Measurements from ENCODE around the gene PEAK3.

- TF ChIP-seq CTCF (IDR thresholded peaks at IDR 0.05) (no peak), POLR2A (IDR thresholded peaks at IDR 0.05) (no peak)
These were observed 33.3 kb upstream of the PEAK3 start for GRCh38 chr19:2315121-2315817.

Measured in breast epithelium (tissue), 3 donors.